ENCODE measurements around the gene MRPS7.
A peak's percentile ranks its signal among the peaks of the same experiment; 100 is the strongest.

The MRPS7 gene

DNA sequence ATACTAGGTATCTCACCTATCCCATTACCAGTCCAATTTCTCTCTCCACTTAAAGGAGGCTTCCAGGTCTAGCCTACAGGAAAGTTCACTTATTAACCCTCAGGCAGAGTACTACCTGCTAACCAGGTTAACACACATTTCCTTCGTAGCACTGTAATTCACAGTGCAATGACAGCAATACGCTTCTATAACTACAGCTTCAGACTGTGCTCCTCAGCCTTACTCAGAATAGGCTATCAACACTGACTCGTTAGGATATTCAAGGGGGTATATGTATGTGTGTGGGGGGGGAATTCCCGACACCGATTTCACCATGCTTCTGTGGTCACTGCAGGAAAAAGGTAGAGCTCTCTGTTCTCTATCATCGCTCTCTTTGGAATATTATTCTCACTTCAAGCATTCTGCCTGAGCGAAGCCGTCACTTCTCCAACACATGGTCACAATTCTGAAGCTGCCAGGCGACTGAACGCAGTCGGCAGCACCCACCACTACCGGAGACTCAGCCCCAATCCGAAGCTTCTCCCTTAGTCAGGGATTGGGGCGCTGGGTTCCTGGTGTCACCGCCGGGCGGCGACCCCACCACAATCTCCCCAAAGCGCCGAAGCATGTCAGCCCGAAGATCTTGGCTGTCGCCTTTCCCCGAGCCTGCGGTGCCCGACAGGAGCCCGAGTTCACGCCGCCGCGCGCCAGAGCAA is 891 bp upstream of the MRPS7 start:
- TF ChIP-seq, protein P1, sequence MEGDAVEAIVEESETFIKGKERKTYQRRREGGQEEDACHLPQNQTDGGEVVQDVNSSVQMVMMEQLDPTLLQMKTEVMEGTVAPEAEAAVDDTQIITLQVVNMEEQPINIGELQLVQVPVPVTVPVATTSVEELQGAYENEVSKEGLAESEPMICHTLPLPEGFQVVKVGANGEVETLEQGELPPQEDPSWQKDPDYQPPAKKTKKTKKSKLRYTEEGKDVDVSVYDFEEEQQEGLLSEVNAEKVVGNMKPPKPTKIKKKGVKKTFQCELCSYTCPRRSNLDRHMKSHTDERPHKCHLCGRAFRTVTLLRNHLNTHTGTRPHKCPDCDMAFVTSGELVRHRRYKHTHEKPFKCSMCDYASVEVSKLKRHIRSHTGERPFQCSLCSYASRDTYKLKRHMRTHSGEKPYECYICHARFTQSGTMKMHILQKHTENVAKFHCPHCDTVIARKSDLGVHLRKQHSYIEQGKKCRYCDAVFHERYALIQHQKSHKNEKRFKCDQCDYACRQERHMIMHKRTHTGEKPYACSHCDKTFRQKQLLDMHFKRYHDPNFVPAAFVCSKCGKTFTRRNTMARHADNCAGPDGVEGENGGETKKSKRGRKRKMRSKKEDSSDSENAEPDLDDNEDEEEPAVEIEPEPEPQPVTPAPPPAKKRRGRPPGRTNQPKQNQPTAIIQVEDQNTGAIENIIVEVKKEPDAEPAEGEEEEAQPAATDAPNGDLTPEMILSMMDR (IDR thresholded peaks at IDR 0.05; ENCODE audit: borderline replicate concordance, insufficient read depth, low read depth, low read length) = no peak

DNA sequence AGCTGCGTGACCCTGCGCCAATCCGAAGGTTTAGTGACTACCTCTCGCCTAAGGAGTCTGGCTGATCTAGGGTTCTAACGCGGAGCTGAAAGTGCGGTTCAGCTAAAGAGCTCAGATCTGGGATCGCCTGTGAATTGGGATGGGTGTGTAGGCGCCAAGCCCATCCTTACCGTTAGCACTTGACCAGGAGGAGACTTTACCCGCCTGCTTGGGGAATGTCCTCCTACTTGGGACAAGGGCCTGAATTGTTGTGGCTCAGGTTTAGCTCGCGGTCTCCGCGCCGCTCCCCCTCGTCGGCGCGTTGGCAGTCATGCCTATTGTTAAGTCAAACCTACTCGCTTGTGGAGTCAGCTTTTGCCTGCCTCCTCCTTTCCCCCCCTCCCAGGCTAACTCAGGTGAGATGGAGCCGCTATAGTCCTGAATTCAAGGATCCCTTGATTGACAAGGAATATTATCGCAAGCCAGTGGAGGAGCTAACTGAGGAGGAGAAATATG is 480 bp downstream of the MRPS7 start:
- peak overlapping the region; percentile 97 for H3K4me3 ChIP-seq (ENCODE audit: low read depth, low read length)
- TF ChIP-seq, protein P1 (IDR thresholded peaks at IDR 0.05; ENCODE audit: borderline replicate concordance, insufficient read depth, low read depth, low read length) = no peak

More for the DNA sequence above, 891 bp upstream of the MRPS7 start:
- H3K4me3 ChIP-seq (ENCODE audit: low read depth, low read length) = peak overlapping the region; percentile 97

DNA sequence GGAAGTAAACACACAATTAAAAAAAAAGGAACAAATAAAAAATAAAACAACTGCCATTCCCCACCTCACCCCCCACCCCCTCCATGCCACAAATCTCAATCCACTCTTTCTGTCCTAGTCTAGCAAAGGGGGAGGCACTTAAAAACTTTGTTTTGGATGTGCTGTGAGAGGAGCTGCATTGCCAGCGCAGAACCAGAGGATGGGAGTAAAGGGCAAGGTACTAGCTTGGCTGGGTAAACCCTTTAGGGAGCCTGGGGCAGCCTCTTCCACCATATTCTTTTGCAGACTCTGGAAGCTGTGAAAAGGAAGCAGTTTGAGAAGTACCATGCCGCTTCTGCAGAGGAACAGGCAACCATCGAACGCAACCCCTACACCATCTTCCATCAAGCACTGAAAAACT is 1.4 kb downstream of the MRPS7 start:
- TF ChIP-seq, protein P1 (IDR thresholded peaks at IDR 0.05; ENCODE audit: borderline replicate concordance, insufficient read depth, low read depth, low read length) = no peak
- H3K4me3 ChIP-seq (ENCODE audit: low read depth, low read length) = no peak overlapping the region

DNA sequence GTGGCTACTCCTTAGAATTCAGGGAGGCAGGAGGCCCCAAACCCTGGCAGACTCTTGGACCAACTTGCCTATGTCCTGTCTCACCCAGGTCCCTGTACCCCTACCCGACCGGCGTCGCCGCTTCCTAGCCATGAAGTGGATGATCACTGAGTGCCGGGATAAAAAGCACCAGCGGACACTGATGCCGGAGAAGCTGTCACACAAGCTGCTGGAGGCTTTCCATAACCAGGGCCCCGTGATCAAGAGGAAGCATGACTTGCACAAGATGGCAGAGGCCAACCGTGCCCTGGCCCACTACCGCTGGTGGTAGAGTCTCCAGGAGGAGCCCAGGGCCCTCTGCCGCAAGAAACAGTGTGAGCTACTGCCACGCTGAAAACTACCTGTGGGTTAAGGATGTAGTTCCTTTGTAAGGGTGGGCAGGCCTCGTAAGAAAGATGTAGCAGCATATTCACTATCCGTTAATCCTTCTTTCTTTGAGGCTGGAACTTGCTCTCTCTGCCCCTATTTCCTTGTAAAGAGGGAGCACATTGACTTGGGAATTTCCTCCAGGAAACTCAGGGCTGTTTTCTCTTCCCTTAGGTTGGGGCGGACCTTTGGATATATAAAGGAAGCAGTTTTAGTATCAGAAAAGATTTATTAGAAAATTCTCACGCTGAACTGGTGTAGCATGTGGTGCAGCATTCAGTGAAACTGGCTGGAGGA is 4.1 kb downstream of the MRPS7 start:
- TF ChIP-seq, protein P1 (IDR thresholded peaks at IDR 0.05; ENCODE audit: borderline replicate concordance, insufficient read depth, low read depth, low read length) = no peak
- H3K4me3 ChIP-seq (ENCODE audit: low read depth, low read length) = no peak overlapping the region

DNA sequence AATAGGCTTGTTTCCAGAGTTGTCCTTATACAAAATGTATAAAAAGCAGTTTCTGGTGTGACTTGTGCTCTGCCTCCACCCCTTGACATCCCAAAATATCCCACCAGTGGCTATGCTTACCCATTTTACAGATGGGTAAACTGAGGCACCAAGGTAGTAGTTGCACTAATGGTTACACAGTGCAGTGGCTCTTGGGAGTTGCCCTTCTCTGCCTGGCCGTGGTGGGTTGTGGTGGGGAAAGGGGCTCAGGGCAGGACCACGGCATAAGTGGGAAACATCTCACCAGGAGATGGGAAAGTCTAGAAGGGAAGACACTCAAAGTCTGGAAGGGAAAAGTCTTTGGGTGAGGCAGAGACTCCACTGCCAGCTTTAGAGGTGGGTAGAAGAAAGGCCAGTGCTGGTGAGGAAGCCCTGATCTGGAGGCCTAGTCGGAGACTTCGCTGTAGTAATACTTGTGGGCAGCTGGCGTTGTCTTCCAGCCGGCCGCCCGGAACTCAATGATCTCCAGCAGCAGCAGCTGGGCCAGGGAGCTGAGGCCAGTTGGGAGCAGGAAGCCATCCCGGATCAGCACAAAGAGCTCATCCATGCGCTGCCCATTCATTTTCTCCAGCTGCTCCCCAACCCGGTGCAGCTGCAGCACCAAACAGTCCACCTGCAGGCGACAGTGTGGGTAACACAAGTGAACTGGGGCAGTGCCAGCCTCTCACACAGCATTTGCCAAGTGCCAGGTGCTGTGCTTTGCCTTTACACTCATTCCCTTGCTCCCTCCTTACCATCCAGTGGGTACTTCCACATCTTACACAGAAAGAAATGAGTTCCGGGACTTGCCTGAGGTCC is 4.9 kb downstream of the MRPS7 start:
- H3K4me3 ChIP-seq (ENCODE audit: low read depth, low read length) = no peak overlapping the region
- TF ChIP-seq, protein P1 (IDR thresholded peaks at IDR 0.05; ENCODE audit: borderline replicate concordance, insufficient read depth, low read depth, low read length) = no peak

DNA sequence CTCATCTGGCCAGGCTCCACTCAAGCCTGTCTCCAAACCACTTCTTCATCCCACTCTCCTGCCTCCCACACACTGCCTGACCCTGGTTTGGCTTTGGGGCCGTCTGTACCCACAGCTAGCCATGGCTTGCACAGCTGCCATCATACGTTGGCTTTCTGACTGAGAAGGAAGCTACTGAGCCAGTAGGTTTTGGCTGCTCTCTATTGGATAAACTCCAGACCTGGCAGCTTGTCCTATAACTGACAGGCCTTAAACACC is 5.4 kb downstream of the MRPS7 start:
- TF ChIP-seq, protein P1 (IDR thresholded peaks at IDR 0.05; ENCODE audit: borderline replicate concordance, insufficient read depth, low read depth, low read length) = no peak

More for the DNA sequence above, 5.4 kb downstream of the MRPS7 start:
- no peak overlapping the region for H3K4me3 ChIP-seq (ENCODE audit: low read depth, low read length)
